ENCODE results near the gene FMOD.
A peak's percentile ranks its signal among the peaks of the same experiment; 100 is the strongest.
"Not testable (repeated sequence)": the region's sequence is repeated elsewhere in the genome, so short reads cannot be mapped to it uniquely, and the experiment has no call there.

FMOD gene

GRCh38 chr1:203305809-203306088 lies 45.2 kb downstream of the FMOD start:
- DNase-seq (ENCODE audit: low spot score): no peak

GRCh38 chr1:203304919-203305808 lies 45.8 kb downstream of the FMOD start, which contains the start of gene BTG2:
Gene BTG2, plus strand, starts transcription at chr1:203305519. Its CDS starts 88 bp downstream, at chr1:203305607.
- peak; percentile 94 for DNase-seq (ENCODE audit: low spot score)

- no peak for DNase-seq (ENCODE audit: low spot score)
Observed at GRCh38 chr1:203304391-203304918, 46.5 kb downstream of the FMOD start.

GRCh38 chr1:203302894-203303293 lies 48.0 kb downstream of the FMOD start:
- DNase-seq (ENCODE audit: low spot score): no peak

- no peak for DNase-seq (ENCODE audit: low spot score)
Observed at GRCh38 chr1:203302456-203302855, 48.5 kb downstream of the FMOD start.

GRCh38 chr1:203301331-203301668 lies 49.6 kb downstream of the FMOD start:
- no peak for DNase-seq (ENCODE audit: low spot score)

GRCh38 chr1:203300441-203301330 lies 50.2 kb downstream of the FMOD start:
- DNase-seq (ENCODE audit: low spot score): no peak

GRCh38 chr1:203299719-203300429 lies 51.0 kb downstream of the FMOD start:
- not testable (repeated sequence) for DNase-seq (ENCODE audit: low spot score)

- no peak for DNase-seq (ENCODE audit: low spot score)
Observed at GRCh38 chr1:203299169-203299568, 51.8 kb downstream of the FMOD start.

GRCh38 chr1:203296460-203297073 lies 54.4 kb downstream of the FMOD start:
- no peak for DNase-seq (ENCODE audit: low spot score)

- DNase-seq (ENCODE audit: low spot score): no peak
Observed at GRCh38 chr1:203295796-203296195, 55.1 kb downstream of the FMOD start.

GRCh38 chr1:203291201-203292096 lies 59.5 kb downstream of the FMOD start:
- DNase-seq (ENCODE audit: low spot score): no peak
